HL-60/S4 (cell line): ENCODE data around the gene STEAP3.

Source experiments
- in situ Hi-C: fragments of 300-500 bp; cut with MboI; formaldehyde crosslinking; loops from 2 replicates; pipeline ENCODE4 v1.14.3; 2022; ENCODE audit warnings: low sequenced_read_pairs

The STEAP3 gene

GRCh38 chr2:119197529-119198239 lies 25.9 kb upstream of the STEAP3 start:
- in situ Hi-C loops: no loop called here

- in situ Hi-C loops: no loop called here
These were observed 25.3 kb upstream of the STEAP3 start for GRCh38 chr2:119198240-119198840.

GRCh38 chr2:119201815-119202214 lies 21.8 kb upstream of the STEAP3 start:
- in situ Hi-C loops: no loop called here

GRCh38 chr2:119202610-119203310 lies 20.9 kb upstream of the STEAP3 start:
- in situ Hi-C loops: no loop called here

- in situ Hi-C loops: no loop called here
These were observed 19.1 kb upstream of the STEAP3 start for GRCh38 chr2:119204525-119204924.

- in situ Hi-C loops: no loop called here
These were observed 18.5 kb upstream of the STEAP3 start for GRCh38 chr2:119205001-119205706.

- in situ Hi-C loops: no loop called here
These were observed 17.4 kb upstream of the STEAP3 start for GRCh38 chr2:119206201-119206600.

GRCh38 chr2:119207447-119207846 lies 16.2 kb upstream of the STEAP3 start:
- in situ Hi-C loops: no loop called here

GRCh38 chr2:119208791-119209203 lies 14.8 kb upstream of the STEAP3 start:
- in situ Hi-C loops: no loop called here

GRCh38 chr2:119212139-119212800 lies 11.4 kb upstream of the STEAP3 start:
- in situ Hi-C loops: no loop called here

- in situ Hi-C loops: no loop called here
These were observed 9.1 kb upstream of the STEAP3 start for GRCh38 chr2:119214453-119215037.

GRCh38 chr2:119216994-119217393 lies 6.6 kb upstream of the STEAP3 start:
- in situ Hi-C loops: no loop called here

- in situ Hi-C loops: no loop called here
These were observed 5.1 kb upstream of the STEAP3 start for GRCh38 chr2:119218478-119219064.

- in situ Hi-C loops: no loop called here
These were observed 3.8 kb upstream of the STEAP3 start for GRCh38 chr2:119219873-119220272.

- in situ Hi-C loops: no loop called here
These were observed 2.8 kb upstream of the STEAP3 start for GRCh38 chr2:119220720-119221301.

- in situ Hi-C loops: no loop called here
These were observed 2.0 kb upstream of the STEAP3 start for GRCh38 chr2:119221609-119222008.

GRCh38 chr2:119222213-119222612 lies 1.4 kb upstream of the STEAP3 start:
- in situ Hi-C loops: no loop called here

- in situ Hi-C loops: no loop called here
These were observed 642 bp upstream of the STEAP3 start for GRCh38 chr2:119222863-119223520.

GRCh38 chr2:119224391-119225104 lies 914 bp downstream of the STEAP3 start:
- in situ Hi-C loops: no loop called here
